BJ (cell line): ENCODE data around the gene COL16A1. TPM values are rescaled to one million over a fixed set of nuclear protein-coding genes. Genes with fewer than 3 reads are reported as not detected.

ENCODE experiments used
- CTCF ChIA-PET: fragments of 350-600 bp; formaldehyde crosslinking; extraction: SDS; loops from one replicate; lab custom pipeline; 2021; ENCODE audit warnings: antibody characterized with exemption, inconsistent platforms; lab: Yijun Ruan, JAX
- POLR2A ChIA-PET: fragments of 300-600 bp; sonication (Branson Sonifier 250); formaldehyde crosslinking; extraction: SDS; loops from one replicate; lab custom pipeline; 2021; ENCODE audit warnings: antibody characterized with exemption; lab: Charles Lee
- DNase-seq: peaks from one replicate; pipeline ENCODE4 v3.0.0-alpha.2; 2011; ENCODE audit warnings: low read depth
- H3K27me3 ChIP-seq: 2 replicates; pipeline ENCODE4 v1.6.0; 2011; ENCODE audit warnings: low read length; ENCODE audit not compliant: control insufficient read depth, insufficient read depth
- H3K36me3 ChIP-seq: 2 replicates; pipeline ENCODE4 v1.5.1; 2011; ENCODE audit warnings: low read length; ENCODE audit not compliant: control insufficient read depth, insufficient read depth
- H3K4me3 ChIP-seq: 2 replicates; pipeline ENCODE4 v1.5.1; 2011; ENCODE audit warnings: low read depth, mild to moderate bottlenecking, control low read depth, low read length
- CTCF ChIP-seq: IDR thresholded peaks from 2 replicates; pipeline ENCODE4 v1.5.1; 2011; ENCODE audit warnings: low read depth, mild to moderate bottlenecking, control low read depth, inconsistent platforms, low read length, moderate library complexity; ENCODE audit not compliant: insufficient read depth
- polyA plus RNA-seq: library from polyadenylated mRNA; depleted of rRNA; stranded (reverse); fragments of >200 nt; gene quantifications from 2 replicates; pipeline ENCODE4 v1.2.3, GENCODE V29; 2011

Gene COL16A1
- polyA plus RNA-seq, 1 experiment, result 123 TPM

GRCh38 chr1:31679676-31680230, 24.1 kb downstream of the COL16A1 start:
- H3K36me3 ChIP-seq, result peaks cover 50% of the 10 kb centered on the region
- ChIA-PET CTCF (interaction anchor here (1.1 to 1.5 kb wide), 2 partner anchors 11 to 20 kb away, joined by 3 to 8 read pairs; no protein-coding TSS in a partner anchor), POLR2A (no interaction called here)

GRCh38 chr1:31679091-31679490, 24.7 kb downstream of the COL16A1 start:
- Histone ChIP-seq H3K27me3 (no peaks in the 10 kb centered on the region), H3K36me3 (peaks cover 44% of the 10 kb centered on the region), H3K4me3 (no peak overlapping the region)
- ChIA-PET CTCF (interaction anchor here (1.1 to 2.8 kb wide), 6 partner anchors 11 to 86 kb away, joined by 3 to 13 read pairs (median 4); no protein-coding TSS in a partner anchor), POLR2A (no interaction called here)
- no peak for TF ChIP-seq CTCF
- DNase-seq, result no peak

More at GRCh38 chr1:31679676-31680230, 24.1 kb downstream of the COL16A1 start:
- Histone ChIP-seq H3K27me3 (no peaks in the 10 kb centered on the region), H3K4me3 (no peak overlapping the region)
- no peak for DNase-seq
- no peak for TF ChIP-seq CTCF

- POLR2A ChIA-PET, result no interaction called here
- peaks cover 41% of the 10 kb centered on the region for H3K36me3 ChIP-seq
- no peak for TF ChIP-seq CTCF
- H3K27me3 ChIP-seq, result no peaks in the 10 kb centered on the region
- CTCF ChIA-PET, result interaction anchor here (1.2 to 2.8 kb wide), 5 partner anchors 15 to 86 kb away, joined by 3 to 13 read pairs (median 5); no protein-coding TSS in a partner anchor
- no peak overlapping the region for H3K4me3 ChIP-seq
- DNase-seq, result no peak
These were observed 25.1 kb downstream of the COL16A1 start for GRCh38 chr1:31678681-31679080.

GRCh38 chr1:31677949-31678348, 25.9 kb downstream of the COL16A1 start:
- CTCF ChIA-PET, result interaction anchor here (1.2 to 2.8 kb wide), 5 partner anchors 9 to 87 kb away, joined by 3 to 13 read pairs (median 4); no protein-coding TSS in a partner anchor
- no peak for DNase-seq
- Histone ChIP-seq H3K36me3 (peaks cover 40% of the 10 kb centered on the region), H3K27me3 (no peaks in the 10 kb centered on the region), H3K4me3 (no peak overlapping the region)
- POLR2A ChIA-PET, result no interaction called here
- TF ChIP-seq CTCF, result no peak

GRCh38 chr1:31677401-31677800, 26.4 kb downstream of the COL16A1 start:
- CTCF ChIA-PET, result interaction anchor here (0.9 to 2.8 kb wide), 3 partner anchors 9 to 68 kb away, joined by 3 to 13 read pairs (median 4); no protein-coding TSS in a partner anchor
- POLR2A ChIA-PET, result no interaction called here
- no peak for DNase-seq
- Histone ChIP-seq H3K36me3 (peaks cover 37% of the 10 kb centered on the region), H3K4me3 (no peak overlapping the region), H3K27me3 (no peaks in the 10 kb centered on the region)
- TF ChIP-seq CTCF, result no peak
